Breast epithelium (tissue), 4 donors: ENCODE results near the gene HNRNPA3. TPM values are rescaled to one million over a fixed set of nuclear protein-coding genes. Genes with fewer than 3 reads are reported as not detected.

Experiments
- DNase-seq, 2 donors: peaks; one replicate each; pipeline ENCODE4 v3.0.0-alpha.2; 2019; ENCODE audit warnings: low spot score in 2 of 2
- H3K27ac ChIP-seq, 2 donors: fragments of 200-600 bp; sonication (generic) in 1 of 2; one replicate each; pipeline ENCODE4 v1.5.1; 2016 to 2019; ENCODE audit warnings: mild to moderate bottlenecking in 1 of 2
- H3K27me3 ChIP-seq, 2 donors: fragments of 200-600 bp; sonication (generic) in 1 of 2; one replicate each; pipeline versions ENCODE4 v1.5.1 to v1.6.0; 2017 to 2019; ENCODE audit warnings: control low read depth in 1 of 2, mild to moderate bottlenecking in 1 of 2
- H3K36me3 ChIP-seq: fragments of 200-600 bp; one replicate; pipeline ENCODE4 v1.5.1; 2019
- H3K4me1 ChIP-seq, 2 donors: fragments of 200-600 bp; sonication (generic); one replicate each; pipeline ENCODE4 v1.5.1; 2016 to 2019; ENCODE audit warnings: control low read depth in 1 of 2
- H3K4me3 ChIP-seq, 3 donors: fragments of 200-600 bp; sonication (generic); 1 replicate in 2 of 3; 2 replicates in 1 of 3; pipeline ENCODE4 v1.5.1; 2016 to 2019; ENCODE audit warnings: mild to moderate bottlenecking in 3 of 3, moderate library complexity in 2 of 3
- H3K9me3 ChIP-seq, 2 donors: fragments of 200-600 bp; sonication (generic) in 1 of 2; one replicate each; pipeline ENCODE4 v1.5.1; 2016 to 2019; ENCODE audit warnings: control low read depth in 1 of 2
- POLR2A ChIP-seq: fragments of 450-650 bp; IDR thresholded peaks from one replicate; pipeline ENCODE4 v1.6.1; 2016; ENCODE audit warnings: antibody characterized with exemption, mild to moderate bottlenecking, moderate library complexity
- POLR2AphosphoS5 ChIP-seq, 3 donors: sonication (generic); formaldehyde crosslinking; IDR thresholded peaks; one replicate each; pipeline ENCODE4 v1.6.1; 2017; ENCODE audit warnings: antibody characterized with exemption in 3 of 3
- intact Hi-C: fragments of 100-400 bp; cut with DNase I; formaldehyde crosslinking; loops from one replicate; pipeline ENCODE4 v1.15.1; 2023; ENCODE audit warnings: low total_unique reads
- total RNA-seq, 3 donors: library from RNA; depleted of rRNA; stranded (reverse); fragments of >200 nt; gene quantifications; one replicate each; pipeline ENCODE4 v1.1.0, GENCODE V29; 2016
- TF ChIP-seq, protein P1 (sequence below), 3 donors: fragments of 450-650 bp; IDR thresholded peaks; one replicate each; pipeline ENCODE4 v1.5.1; 2016 to 2017; ENCODE audit warnings: antibody characterized with exemption in 3 of 3, mild to moderate bottlenecking in 3 of 3, moderate library complexity in 3 of 3

HNRNPA3 gene
- total RNA-seq, 3 donors from 2014 or later: 60.6 to 100.0 (median 95.9) TPM

DNA sequence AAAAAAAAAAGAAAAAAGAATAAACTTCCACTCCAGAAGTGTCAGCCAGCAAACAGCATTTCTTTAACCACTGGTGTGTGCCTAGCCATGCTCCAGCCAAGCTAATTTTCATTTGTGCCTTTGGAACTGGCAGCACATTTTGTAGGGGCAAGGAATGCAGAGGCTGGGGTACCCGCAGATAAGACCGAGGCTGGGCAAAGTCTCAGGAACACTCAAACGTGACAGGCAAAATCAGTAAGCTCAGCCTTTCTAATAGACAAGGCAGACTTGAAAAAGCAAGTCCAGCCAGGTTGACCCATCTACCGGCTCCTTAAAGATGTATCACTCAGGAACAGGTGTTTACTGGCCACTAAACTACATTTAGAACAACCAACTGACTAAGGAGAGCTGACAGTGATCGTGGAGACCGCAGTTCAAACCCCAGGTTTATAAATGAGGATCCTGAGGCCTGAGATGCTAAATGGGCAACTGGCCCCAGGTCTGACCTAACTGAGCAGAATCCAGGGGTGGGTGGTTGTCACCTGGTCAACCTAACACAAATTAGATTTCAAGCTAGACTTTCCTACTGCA is 35.2 kb downstream of the HNRNPA3 start:
- Histone ChIP-seq H3K27me3 (no peaks in the 10 kb centered on the region), H3K27ac (peak overlapping the region; percentile 49 to 51), H3K36me3 (no peaks in the 10 kb centered on the region), H3K4me1 (peaks cover 12 to 31% of the 10 kb centered on the region in 2 donors), H3K4me3 (no peak overlapping the region), H3K9me3 (no peaks in the 10 kb centered on the region)
- TF ChIP-seq POLR2A (no peak), POLR2AphosphoS5 (IDR thresholded peaks at IDR 0.05) (no peak)
- TF ChIP-seq, protein P1, sequence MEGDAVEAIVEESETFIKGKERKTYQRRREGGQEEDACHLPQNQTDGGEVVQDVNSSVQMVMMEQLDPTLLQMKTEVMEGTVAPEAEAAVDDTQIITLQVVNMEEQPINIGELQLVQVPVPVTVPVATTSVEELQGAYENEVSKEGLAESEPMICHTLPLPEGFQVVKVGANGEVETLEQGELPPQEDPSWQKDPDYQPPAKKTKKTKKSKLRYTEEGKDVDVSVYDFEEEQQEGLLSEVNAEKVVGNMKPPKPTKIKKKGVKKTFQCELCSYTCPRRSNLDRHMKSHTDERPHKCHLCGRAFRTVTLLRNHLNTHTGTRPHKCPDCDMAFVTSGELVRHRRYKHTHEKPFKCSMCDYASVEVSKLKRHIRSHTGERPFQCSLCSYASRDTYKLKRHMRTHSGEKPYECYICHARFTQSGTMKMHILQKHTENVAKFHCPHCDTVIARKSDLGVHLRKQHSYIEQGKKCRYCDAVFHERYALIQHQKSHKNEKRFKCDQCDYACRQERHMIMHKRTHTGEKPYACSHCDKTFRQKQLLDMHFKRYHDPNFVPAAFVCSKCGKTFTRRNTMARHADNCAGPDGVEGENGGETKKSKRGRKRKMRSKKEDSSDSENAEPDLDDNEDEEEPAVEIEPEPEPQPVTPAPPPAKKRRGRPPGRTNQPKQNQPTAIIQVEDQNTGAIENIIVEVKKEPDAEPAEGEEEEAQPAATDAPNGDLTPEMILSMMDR (IDR thresholded peaks at IDR 0.05): no peak
- intact Hi-C loops: loop anchor here (1.0 kb wide), 1 partner anchor 15 kb away; no protein-coding TSS in a partner anchor
- no peak for DNase-seq

DNA sequence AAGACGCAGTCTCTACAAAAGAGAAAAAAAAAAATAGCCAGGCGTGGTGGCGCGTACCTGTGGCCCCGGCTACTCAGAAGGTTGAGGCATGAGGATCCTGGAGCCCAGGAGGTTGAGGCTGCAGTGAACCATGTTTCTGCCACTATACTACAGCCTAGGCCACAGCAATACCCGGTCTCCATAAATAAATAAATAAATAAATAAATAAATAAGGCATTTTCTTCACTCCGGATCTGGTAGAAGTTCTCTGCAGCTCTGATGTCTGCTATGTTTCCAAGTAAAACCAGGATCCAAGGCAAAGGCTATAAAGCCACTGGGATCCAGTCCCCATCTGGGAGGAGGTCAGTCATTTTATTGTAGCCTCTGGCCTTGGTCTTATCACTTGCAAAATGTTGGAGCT is 36.4 kb downstream of the HNRNPA3 start:
- Histone ChIP-seq H3K4me3 (no peak overlapping the region), H3K4me1 (peaks cover 4 to 23% of the 10 kb centered on the region in 2 donors), H3K36me3 (no peaks in the 10 kb centered on the region), H3K27ac (peak overlapping the region in 1 of 2 donors; percentile 51), H3K9me3 (no peaks in the 10 kb centered on the region), H3K27me3 (no peaks in the 10 kb centered on the region)
- intact Hi-C loops: no loop called here
- no peak for TF ChIP-seq POLR2AphosphoS5 (IDR thresholded peaks at IDR 0.05)
- TF ChIP-seq, protein P1 (IDR thresholded peaks at IDR 0.05): no peak
- no peak for TF ChIP-seq POLR2A
- no peak for DNase-seq

DNA sequence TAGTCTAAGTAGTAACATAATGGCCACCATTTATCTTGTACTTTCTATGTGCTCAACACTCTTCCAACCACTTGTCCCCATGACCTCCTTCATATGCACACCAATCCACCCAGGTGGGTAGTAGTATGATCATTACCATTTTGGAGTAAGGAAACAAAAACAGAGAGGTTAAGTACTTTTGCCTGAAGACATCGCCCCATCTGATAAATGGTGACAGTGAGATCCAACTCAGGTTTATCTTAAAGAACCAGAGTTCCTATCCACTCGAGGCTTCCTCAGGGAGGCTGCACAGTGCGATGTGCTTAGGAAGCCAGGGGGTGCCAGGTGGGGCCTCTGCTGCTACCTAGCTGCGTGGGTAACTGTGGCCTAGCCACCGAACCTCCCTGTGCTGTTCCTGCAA is 37.9 kb downstream of the HNRNPA3 start:
- DNase-seq: no peak
- intact Hi-C loops: no loop called here
- Histone ChIP-seq H3K27ac (peak overlapping the region; percentile 49 to 62), H3K4me1 (peaks cover 4 to 25% of the 10 kb centered on the region in 2 donors), H3K4me3 (no peak overlapping the region), H3K27me3 (no peaks in the 10 kb centered on the region), H3K9me3 (no peaks in the 10 kb centered on the region), H3K36me3 (no peaks in the 10 kb centered on the region)
- TF ChIP-seq, protein P1 (IDR thresholded peaks at IDR 0.05): no peak
- TF ChIP-seq POLR2A: no peak
- no peak for TF ChIP-seq POLR2AphosphoS5 (IDR thresholded peaks at IDR 0.05)

DNA sequence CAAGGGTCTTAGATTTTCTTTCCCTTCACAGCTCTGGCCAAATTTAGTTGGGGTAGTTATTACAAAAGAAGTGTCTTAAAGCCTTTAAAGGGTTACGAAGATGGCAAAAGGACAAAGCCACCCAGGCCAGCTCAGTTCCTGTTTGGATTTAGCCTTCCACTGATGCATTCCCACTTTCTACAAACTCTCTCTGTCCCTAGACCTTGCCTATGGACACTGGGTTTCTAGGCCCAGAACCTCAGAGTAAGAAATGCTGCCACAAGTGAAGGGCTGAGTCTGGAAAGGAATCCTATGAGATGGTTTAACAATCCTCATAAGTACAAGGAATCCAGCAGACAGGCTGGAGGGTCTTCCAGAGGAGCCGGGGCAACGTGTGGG is 38.6 kb downstream of the HNRNPA3 start:
- no peaks in the 10 kb centered on the region for H3K9me3 ChIP-seq
- DNase-seq: no peak
- no peaks in the 10 kb centered on the region for H3K36me3 ChIP-seq
- no peaks in the 10 kb centered on the region for H3K27me3 ChIP-seq
- H3K4me3 ChIP-seq: peak overlapping the region in 1 of 3 donors; percentile 19
- TF ChIP-seq POLR2AphosphoS5 (IDR thresholded peaks at IDR 0.05) (no peak), POLR2A (no peak)
- TF ChIP-seq, protein P1 (IDR thresholded peaks at IDR 0.05): no peak
- H3K4me1 ChIP-seq: peaks cover 4 to 25% of the 10 kb centered on the region in 2 donors
- intact Hi-C loops: no loop called here
- H3K27ac ChIP-seq: peak overlapping the region; percentile 62 to 78

DNA sequence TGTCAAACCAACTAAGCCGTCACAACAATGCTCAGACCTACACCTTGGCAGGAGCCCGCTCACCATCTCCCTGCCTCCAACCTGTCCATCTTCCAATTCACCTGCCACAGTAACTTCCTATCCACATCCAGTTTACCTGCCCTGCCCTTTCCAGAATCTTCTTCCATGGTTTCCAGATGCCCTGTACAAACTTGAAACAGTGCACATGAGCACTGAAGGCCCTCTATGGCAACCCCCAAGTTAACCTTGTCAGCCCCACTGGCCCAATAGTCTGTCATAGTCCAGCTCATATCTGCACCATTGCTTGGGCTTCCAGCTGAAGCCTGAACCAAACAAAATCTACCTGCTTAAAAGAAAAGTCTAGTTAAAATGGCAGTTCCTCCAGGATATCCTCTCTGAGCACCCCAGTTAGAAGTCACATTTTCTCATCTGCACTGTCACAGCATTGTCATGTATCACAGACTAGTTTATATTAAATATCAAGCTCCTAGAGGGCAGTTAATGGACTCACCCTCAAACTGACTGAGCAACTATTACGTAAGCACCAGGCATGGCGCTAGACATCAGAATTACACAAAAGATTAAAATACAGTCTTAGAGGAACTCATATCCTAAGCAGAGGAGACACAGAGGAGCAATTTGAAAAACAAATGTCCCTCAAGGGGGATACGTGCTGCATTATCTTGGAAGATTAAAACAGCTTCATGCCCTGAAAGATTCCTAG is 40.4 kb downstream of the HNRNPA3 start:
- peak overlapping the region in 1 of 3 donors; percentile 23 for H3K4me3 ChIP-seq
- intact Hi-C loops: no loop called here
- TF ChIP-seq, protein P1 (IDR thresholded peaks at IDR 0.05): no peak
- no peak for TF ChIP-seq POLR2AphosphoS5 (IDR thresholded peaks at IDR 0.05)
- no peak for TF ChIP-seq POLR2A

More for the DNA sequence above, 40.4 kb downstream of the HNRNPA3 start:
- Histone ChIP-seq H3K9me3 (no peaks in the 10 kb centered on the region), H3K27me3 (no peaks in the 10 kb centered on the region), H3K36me3 (no peaks in the 10 kb centered on the region), H3K4me1 (peaks cover 7 to 33% of the 10 kb centered on the region in 2 donors), H3K27ac (peak overlapping the region; percentile 62 to 81)
- DNase-seq: no peak
